ENCODE results near the gene TNS1.

TNS1 gene

DNA sequence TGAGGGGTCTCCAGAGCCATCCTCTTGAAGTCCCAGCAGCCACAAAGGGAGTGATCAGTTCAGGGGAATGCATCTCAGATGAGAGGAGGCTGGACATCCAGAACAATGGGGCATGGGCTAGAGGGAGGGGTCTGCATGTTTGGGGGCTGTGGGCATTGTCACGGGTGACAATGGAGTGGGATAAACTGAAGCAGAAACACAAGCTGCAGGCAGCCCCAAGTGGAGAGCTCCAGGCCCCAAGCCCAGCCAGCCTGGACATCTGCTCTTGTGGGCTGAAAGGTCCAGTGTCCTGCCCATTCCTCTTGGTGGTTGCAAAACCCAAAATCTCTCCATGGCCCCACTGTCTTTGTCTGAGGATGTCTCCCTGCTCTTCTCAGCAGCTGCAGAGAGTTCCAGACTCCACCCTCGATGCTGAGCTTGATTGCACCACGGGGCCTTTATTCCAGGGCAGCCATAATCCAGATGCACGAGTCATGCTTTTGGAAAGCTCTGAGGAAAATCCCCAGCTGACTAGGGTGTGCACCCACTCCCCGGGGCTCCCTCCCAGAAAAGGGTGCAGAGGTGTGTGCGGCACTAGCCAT is 149.4 kb downstream of the TNS1 start:
- Histone ChIP-seq H3K4me3 (ENCODE audit: low read depth in 1 of 5, low read length in 5 of 5) (peak overlapping the region in 1 of 5 donors; percentile 36), H3K27me3 (ENCODE audit: control insufficient read depth in 5 of 5, insufficient read depth in 4 of 5, low read length in 5 of 5) (no peaks in the 10 kb centered on the region), H3K9ac (ENCODE audit: low read length in 5 of 5) (no peak overlapping the region), H3K27ac (ENCODE audit: low read depth, low read length) (peak overlapping the region; percentile 76), H3K9me3 (ENCODE audit: control insufficient read depth in 5 of 5, low read length in 5 of 5) (no peaks in the 10 kb centered on the region), H3K36me3 (ENCODE audit: control insufficient read depth in 5 of 5, insufficient read depth in 5 of 5, low read length in 5 of 5) (peaks cover 0 to 82% (median 80%) of the 10 kb centered on the region in 5 donors), H3K4me1 (ENCODE audit: control insufficient read depth in 5 of 5, insufficient read depth in 5 of 5, low read length in 5 of 5) (peaks cover 36 to 99% (median 98%) of the 10 kb centered on the region in 5 donors)

DNA sequence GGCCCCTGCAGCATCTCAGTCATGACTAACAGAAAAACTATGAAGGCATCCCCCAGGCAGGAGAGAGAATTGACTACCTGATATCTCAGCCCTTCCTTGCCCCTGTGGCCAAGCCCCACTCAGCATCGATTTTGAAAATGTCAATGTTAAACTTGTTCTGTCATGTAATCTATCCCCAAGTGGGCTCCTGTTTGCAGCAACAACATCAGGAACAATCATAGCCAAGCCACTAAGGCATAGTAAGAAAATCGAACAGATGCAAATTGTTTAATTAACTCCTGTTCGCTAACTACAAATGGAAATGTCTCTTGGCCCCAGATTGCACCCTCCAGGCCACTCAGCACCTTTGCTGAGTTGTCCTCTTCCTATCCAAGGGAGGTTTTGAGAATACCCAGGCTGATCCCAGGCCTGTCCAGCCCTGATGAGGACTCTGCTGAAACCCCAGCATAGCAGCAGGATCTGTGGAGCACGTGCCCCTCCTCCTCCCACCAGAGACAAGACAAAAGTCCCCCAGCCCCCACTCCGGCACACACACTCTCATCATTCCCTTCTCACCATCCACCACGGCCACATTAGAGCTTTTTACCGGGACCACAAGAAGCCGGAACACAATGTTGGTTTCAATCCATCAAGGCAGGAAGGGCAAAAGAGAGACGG is 150.1 kb downstream of the TNS1 start:
- H3K4me1 ChIP-seq (ENCODE audit: control insufficient read depth in 5 of 5, insufficient read depth in 5 of 5, low read length in 5 of 5), result peaks cover 34 to 99% (median 98%) of the 10 kb centered on the region in 5 donors
- H3K27ac ChIP-seq (ENCODE audit: low read depth, low read length), result peak overlapping the region; percentile 92
- no peaks in the 10 kb centered on the region for H3K27me3 ChIP-seq (ENCODE audit: control insufficient read depth in 5 of 5, insufficient read depth in 4 of 5, low read length in 5 of 5)
- peak overlapping the region in 1 of 5 donors; percentile 4 for H3K9ac ChIP-seq (ENCODE audit: low read length in 5 of 5)
- H3K9me3 ChIP-seq (ENCODE audit: control insufficient read depth in 5 of 5, low read length in 5 of 5), result no peaks in the 10 kb centered on the region
- H3K4me3 ChIP-seq (ENCODE audit: low read depth in 1 of 5, low read length in 5 of 5), result peak overlapping the region in 1 of 5 donors; percentile 36
- peaks cover 0 to 82% (median 80%) of the 10 kb centered on the region in 5 donors for H3K36me3 ChIP-seq (ENCODE audit: control insufficient read depth in 5 of 5, insufficient read depth in 5 of 5, low read length in 5 of 5)

DNA sequence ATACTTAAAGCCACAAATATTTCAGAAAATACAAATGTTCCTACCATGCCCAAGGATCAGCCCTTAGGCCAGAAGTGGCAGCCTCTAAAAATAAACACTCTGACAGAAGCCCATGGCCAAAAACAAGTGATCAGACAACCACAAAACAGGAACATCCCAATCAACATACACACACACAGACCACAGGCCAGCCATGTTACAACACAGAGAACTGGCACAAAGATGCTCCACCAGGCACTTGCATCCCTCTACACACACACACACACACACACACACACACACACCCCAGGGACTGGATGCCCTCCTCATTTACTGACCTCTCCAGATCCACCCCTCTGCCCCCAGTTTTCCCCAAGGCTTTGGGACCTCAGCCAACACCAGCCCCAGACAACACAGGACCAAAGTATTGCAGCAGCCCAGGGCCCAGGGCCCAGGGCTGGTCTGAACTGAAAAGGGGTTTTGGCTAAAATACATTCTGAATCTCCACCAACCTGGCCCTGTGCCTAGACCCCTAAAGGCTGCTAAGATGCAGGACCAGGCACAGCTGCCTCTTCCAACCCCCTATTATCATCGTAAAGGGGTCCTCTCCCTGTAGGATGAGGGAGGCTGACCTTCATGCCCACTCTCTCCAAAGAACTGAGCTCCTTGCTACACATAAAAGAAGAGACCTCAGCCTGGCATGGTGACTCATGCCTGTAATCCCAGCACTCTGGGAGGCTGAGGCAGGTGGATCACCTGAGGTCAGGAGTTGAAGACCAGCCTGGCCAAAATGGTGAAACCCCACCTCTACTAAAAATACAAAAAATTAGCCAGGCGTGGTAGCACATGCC is 151.4 kb downstream of the TNS1 start:
- Histone ChIP-seq H3K4me1 (ENCODE audit: control insufficient read depth in 5 of 5, insufficient read depth in 5 of 5, low read length in 5 of 5) (peaks cover 30 to 98% (median 98%) of the 10 kb centered on the region in 5 donors), H3K4me3 (ENCODE audit: low read depth in 1 of 5, low read length in 5 of 5) (peak overlapping the region in 1 of 5 donors; percentile 45), H3K9me3 (ENCODE audit: control insufficient read depth in 5 of 5, low read length in 5 of 5) (no peaks in the 10 kb centered on the region), H3K27me3 (ENCODE audit: control insufficient read depth in 5 of 5, insufficient read depth in 4 of 5, low read length in 5 of 5) (no peaks in the 10 kb centered on the region), H3K9ac (ENCODE audit: low read length in 5 of 5) (peak overlapping the region in 2 of 5 donors; percentile 26 to 39), H3K27ac (ENCODE audit: low read depth, low read length) (peak overlapping the region; percentile 92), H3K36me3 (ENCODE audit: control insufficient read depth in 5 of 5, insufficient read depth in 5 of 5, low read length in 5 of 5) (peaks cover 0 to 82% (median 80%) of the 10 kb centered on the region in 5 donors)

DNA sequence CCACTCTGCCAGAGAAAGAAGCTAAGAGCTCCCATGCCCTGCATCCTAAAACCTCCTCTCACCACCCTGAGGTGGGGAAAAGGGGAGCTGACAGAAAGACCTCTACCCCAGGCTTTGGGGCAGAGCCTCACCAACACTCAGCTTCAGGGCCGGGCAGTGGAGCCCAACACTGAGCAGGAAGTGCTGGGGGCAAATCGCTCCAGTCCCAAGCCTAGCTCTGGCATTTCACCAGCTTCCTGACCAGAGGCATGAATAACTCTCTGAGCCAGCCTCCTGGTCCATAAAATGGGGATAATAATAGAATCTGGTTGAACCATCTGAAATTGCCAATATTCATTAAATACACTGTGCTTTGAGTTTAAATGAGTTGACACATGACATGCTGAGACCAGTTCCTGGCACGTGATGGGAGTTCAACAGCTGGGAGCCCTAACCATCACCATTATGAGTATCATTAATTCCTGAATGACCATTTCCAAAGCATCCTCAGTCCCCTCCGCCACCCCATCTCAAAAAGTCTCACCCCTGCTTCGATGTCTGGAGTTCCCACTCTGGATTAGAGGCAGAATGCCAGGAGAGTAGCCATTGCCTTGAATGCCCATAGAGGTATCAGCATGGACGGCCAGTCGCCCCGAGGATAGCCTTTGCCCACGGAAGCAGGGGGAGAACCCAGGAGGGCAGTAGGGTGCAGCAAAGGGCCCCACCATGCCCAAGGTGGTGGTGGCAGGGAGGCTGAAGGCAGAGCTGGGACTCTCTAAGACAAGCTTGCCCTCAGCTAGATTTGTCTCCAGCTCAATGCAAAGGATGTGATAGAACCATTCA is 153.4 kb downstream of the TNS1 start:
- Histone ChIP-seq H3K4me1 (ENCODE audit: control insufficient read depth in 5 of 5, insufficient read depth in 5 of 5, low read length in 5 of 5) (peaks cover 25 to 97% (median 95%) of the 10 kb centered on the region in 5 donors), H3K9ac (ENCODE audit: low read length in 5 of 5) (peak overlapping the region in 3 of 5 donors; percentile 28 to 63 (median 43)), H3K27me3 (ENCODE audit: control insufficient read depth in 5 of 5, insufficient read depth in 4 of 5, low read length in 5 of 5) (no peaks in the 10 kb centered on the region), H3K9me3 (ENCODE audit: control insufficient read depth in 5 of 5, low read length in 5 of 5) (peaks cover 0 to 4% (median 3%) of the 10 kb centered on the region in 5 donors), H3K4me3 (ENCODE audit: low read depth in 1 of 5, low read length in 5 of 5) (peak overlapping the region in 1 of 5 donors; percentile 8), H3K27ac (ENCODE audit: low read depth, low read length) (peak overlapping the region; percentile 92), H3K36me3 (ENCODE audit: control insufficient read depth in 5 of 5, insufficient read depth in 5 of 5, low read length in 5 of 5) (peaks cover 12 to 82% (median 79%) of the 10 kb centered on the region in 5 donors)

DNA sequence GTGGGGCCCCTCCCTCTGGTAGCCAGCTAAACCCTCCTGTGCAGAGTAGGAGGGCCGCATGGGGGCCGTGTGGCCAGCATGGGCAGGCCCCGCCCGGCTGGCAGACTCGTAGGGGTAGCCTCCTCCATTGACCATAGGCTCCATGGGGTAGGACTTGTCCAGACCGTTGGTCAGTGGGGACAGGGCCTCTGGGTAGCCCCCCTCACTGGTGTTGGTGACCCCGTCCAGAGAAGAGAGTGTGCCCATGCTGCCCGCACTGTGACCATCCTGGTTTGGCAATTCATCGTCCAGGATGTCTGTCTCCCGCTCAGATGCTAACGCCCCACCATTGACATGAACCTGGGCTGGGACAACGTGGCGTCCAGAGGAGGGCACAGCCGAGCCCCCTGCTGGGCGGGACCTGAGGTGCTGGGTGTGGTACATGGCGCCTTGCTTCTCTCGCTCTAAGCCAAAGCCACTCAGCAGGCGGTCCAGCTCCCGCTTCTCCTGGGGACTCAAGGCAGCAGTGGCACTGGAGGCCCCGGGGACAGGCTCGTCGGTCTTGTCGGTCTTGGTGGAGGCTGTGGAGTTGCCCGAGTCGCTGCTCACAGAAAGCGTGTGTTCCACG is 154.3 kb downstream of the TNS1 start:
- Histone ChIP-seq H3K27me3 (ENCODE audit: control insufficient read depth in 5 of 5, insufficient read depth in 4 of 5, low read length in 5 of 5) (no peaks in the 10 kb centered on the region), H3K4me1 (ENCODE audit: control insufficient read depth in 5 of 5, insufficient read depth in 5 of 5, low read length in 5 of 5) (peaks cover 22 to 96% (median 95%) of the 10 kb centered on the region in 5 donors), H3K9ac (ENCODE audit: low read length in 5 of 5) (no peak overlapping the region), H3K4me3 (ENCODE audit: low read depth in 1 of 5, low read length in 5 of 5) (no peak overlapping the region), H3K9me3 (ENCODE audit: control insufficient read depth in 5 of 5, low read length in 5 of 5) (peaks cover 0 to 4% (median 3%) of the 10 kb centered on the region in 5 donors), H3K36me3 (ENCODE audit: control insufficient read depth in 5 of 5, insufficient read depth in 5 of 5, low read length in 5 of 5) (peaks cover 17 to 82% (median 80%) of the 10 kb centered on the region in 5 donors), H3K27ac (ENCODE audit: low read depth, low read length) (peak overlapping the region; percentile 92)

DNA sequence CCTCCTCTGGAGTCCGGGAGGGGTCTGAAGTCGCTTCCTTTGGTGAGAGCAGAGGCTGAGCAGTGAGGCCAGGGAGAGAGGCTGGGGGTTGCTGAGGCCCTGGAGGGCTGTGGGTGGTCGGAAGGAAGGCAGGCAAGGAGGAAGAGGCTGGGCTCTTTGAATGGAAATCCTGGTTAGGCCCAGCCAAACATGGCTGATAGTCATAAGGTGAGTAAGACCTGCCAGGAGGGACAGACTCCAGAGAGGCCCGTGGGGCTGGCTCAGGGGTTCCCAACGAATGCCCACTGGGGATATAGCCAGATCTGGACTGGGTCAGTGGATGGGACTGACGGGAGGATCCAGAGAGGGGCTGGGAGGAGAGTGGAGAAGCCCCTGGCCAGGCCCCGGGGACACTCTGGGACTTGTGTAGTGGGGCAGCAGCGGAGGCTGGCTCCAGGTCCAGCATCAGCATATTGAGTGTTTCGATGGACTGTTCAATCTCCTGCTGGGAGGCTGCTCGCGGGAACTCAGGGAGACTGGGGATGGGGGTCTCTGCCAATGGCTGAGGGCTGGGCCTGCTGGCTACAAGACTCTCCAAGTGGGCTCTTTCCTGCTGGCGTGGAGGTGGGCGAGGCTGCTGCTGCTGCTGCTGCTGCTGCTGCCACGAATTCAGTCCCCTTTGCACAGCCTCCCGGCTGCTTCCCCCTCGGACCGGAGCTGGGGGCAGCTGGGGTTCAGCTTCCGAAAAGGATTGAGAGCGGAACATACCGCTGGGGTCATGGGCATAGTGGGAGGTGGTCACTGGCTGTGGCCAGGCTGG is 155.0 kb downstream of the TNS1 start:
- Histone ChIP-seq H3K27ac (ENCODE audit: low read depth, low read length) (peak overlapping the region; percentile 92), H3K4me1 (ENCODE audit: control insufficient read depth in 5 of 5, insufficient read depth in 5 of 5, low read length in 5 of 5) (peaks cover 19 to 96% (median 93%) of the 10 kb centered on the region in 5 donors)

DNA sequence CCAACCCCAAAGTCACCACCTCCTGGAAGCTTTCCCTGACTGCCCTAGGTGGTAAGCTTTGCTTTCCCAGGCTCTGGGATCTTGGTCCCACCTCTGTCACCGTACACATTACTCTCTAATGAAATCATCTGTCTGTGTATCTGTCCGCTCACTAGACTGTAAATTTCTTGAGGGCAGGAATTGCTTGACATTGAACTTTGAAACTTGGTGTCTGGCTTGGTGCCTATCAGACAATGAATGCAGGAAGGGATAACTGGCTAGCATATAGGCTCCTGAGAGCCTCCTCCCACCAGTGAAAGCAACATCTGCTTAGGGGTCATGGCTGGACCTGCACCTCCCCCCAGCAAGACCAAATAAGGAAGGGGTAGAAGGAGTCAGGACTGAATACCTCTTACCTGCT is 155.7 kb downstream of the TNS1 start:
- Histone ChIP-seq H3K27ac (ENCODE audit: low read depth, low read length) (peak overlapping the region; percentile 92), H3K4me3 (ENCODE audit: low read depth in 1 of 5, low read length in 5 of 5) (no peak overlapping the region), H3K27me3 (ENCODE audit: control insufficient read depth in 5 of 5, insufficient read depth in 4 of 5, low read length in 5 of 5) (no peaks in the 10 kb centered on the region), H3K4me1 (ENCODE audit: control insufficient read depth in 5 of 5, insufficient read depth in 5 of 5, low read length in 5 of 5) (peaks cover 21 to 96% (median 93%) of the 10 kb centered on the region in 5 donors), H3K36me3 (ENCODE audit: control insufficient read depth in 5 of 5, insufficient read depth in 5 of 5, low read length in 5 of 5) (peaks cover 17 to 82% (median 79%) of the 10 kb centered on the region in 5 donors), H3K9me3 (ENCODE audit: control insufficient read depth in 5 of 5, low read length in 5 of 5) (peaks cover 0 to 4% (median 3%) of the 10 kb centered on the region in 5 donors), H3K9ac (ENCODE audit: low read length in 5 of 5) (peak overlapping the region in 2 of 5 donors; percentile 13 to 29)

More for the DNA sequence above, 155.0 kb downstream of the TNS1 start:
- H3K27me3 ChIP-seq (ENCODE audit: control insufficient read depth in 5 of 5, insufficient read depth in 4 of 5, low read length in 5 of 5), result no peaks in the 10 kb centered on the region
- peaks cover 0 to 4% (median 3%) of the 10 kb centered on the region in 5 donors for H3K9me3 ChIP-seq (ENCODE audit: control insufficient read depth in 5 of 5, low read length in 5 of 5)
- no peak overlapping the region for H3K4me3 ChIP-seq (ENCODE audit: low read depth in 1 of 5, low read length in 5 of 5)
- peaks cover 17 to 82% (median 76%) of the 10 kb centered on the region in 5 donors for H3K36me3 ChIP-seq (ENCODE audit: control insufficient read depth in 5 of 5, insufficient read depth in 5 of 5, low read length in 5 of 5)
- peak overlapping the region in 1 of 5 donors; percentile 29 for H3K9ac ChIP-seq (ENCODE audit: low read length in 5 of 5)

DNA sequence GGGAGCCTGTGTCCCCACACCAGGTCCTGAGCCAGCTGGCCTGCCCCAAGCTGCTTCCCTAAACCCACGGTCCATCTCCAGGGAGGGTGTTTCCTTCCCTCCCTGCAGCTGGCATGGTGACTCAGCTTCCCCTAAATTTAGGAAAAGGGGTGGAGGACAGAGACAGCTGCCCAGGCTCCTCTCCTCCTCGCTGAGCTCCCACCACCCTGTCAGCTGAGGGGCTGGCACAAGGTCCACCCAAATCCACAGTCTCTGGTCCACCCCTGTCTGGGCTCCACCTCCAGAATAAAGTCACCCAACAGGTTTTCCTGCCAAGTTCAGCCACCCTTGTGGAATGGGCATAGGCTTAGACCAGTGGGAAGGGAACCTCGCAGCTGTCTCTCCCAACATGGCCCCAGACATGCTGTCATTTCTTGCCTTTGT is 156.5 kb downstream of the TNS1 start:
- Histone ChIP-seq H3K9me3 (ENCODE audit: control insufficient read depth in 5 of 5, low read length in 5 of 5) (peaks cover 0 to 4% (median 3%) of the 10 kb centered on the region in 5 donors), H3K27ac (ENCODE audit: low read depth, low read length) (peak overlapping the region; percentile 92), H3K9ac (ENCODE audit: low read length in 5 of 5) (peak overlapping the region in 1 of 5 donors; percentile 38), H3K4me1 (ENCODE audit: control insufficient read depth in 5 of 5, insufficient read depth in 5 of 5, low read length in 5 of 5) (peaks cover 25 to 98% (median 94%) of the 10 kb centered on the region in 5 donors), H3K36me3 (ENCODE audit: control insufficient read depth in 5 of 5, insufficient read depth in 5 of 5, low read length in 5 of 5) (peaks cover 17 to 90% (median 86%) of the 10 kb centered on the region in 5 donors), H3K27me3 (ENCODE audit: control insufficient read depth in 5 of 5, insufficient read depth in 4 of 5, low read length in 5 of 5) (no peaks in the 10 kb centered on the region), H3K4me3 (ENCODE audit: low read depth in 1 of 5, low read length in 5 of 5) (no peak overlapping the region)

Measured in subcutaneous abdominal adipose tissue (tissue), 5 donors.